SU-DHL-6 (cell line): Measurements from ENCODE around the gene SYCP2L.

Experiments used
- EZH2phosphoT487 ChIP-seq: fragments of 200-600 bp; sonication (generic), shearing (Covaris generic); conservative IDR thresholded peaks from 2 replicates; pipeline ENCODE4 v1.6.1; 2018; ENCODE audit warnings: mild to moderate bottlenecking, antibody characterized with exemption, low read length, moderate library complexity, mixed read lengths
- TF ChIP-seq, protein P1 (sequence below): fragments of 200-600 bp; sonication (generic); IDR thresholded peaks from one replicate; pipeline ENCODE4 v1.5.1; 2017; ENCODE audit warnings: antibody characterized with exemption, mild to moderate bottlenecking, low read length, moderate library complexity; ENCODE audit not compliant: insufficient read depth, poor library complexity, severe bottlenecking

DNA sequence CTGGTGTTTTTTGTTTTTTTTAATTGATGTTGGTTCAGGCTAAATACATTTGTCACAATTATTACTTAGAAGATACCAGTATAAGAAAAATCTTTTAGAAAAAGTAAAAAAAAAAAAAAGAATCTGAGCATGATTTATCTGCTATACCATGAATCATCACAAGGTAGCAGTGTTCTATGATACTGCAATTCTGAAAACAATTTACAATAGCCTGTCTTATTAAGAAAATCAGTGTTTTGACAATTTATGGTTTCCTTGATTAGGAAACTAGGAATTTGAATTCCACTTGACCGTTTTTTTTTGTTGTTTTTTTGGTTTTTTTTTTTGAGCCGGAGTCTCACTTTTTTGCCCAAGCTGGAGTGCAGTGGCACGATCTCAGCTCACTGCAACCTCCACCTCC is 39.2 kb upstream of the SYCP2L start:
- TF ChIP-seq, protein P1, sequence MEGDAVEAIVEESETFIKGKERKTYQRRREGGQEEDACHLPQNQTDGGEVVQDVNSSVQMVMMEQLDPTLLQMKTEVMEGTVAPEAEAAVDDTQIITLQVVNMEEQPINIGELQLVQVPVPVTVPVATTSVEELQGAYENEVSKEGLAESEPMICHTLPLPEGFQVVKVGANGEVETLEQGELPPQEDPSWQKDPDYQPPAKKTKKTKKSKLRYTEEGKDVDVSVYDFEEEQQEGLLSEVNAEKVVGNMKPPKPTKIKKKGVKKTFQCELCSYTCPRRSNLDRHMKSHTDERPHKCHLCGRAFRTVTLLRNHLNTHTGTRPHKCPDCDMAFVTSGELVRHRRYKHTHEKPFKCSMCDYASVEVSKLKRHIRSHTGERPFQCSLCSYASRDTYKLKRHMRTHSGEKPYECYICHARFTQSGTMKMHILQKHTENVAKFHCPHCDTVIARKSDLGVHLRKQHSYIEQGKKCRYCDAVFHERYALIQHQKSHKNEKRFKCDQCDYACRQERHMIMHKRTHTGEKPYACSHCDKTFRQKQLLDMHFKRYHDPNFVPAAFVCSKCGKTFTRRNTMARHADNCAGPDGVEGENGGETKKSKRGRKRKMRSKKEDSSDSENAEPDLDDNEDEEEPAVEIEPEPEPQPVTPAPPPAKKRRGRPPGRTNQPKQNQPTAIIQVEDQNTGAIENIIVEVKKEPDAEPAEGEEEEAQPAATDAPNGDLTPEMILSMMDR = peak; percentile 60
- TF ChIP-seq EZH2phosphoT487 = no peak
